Lung microvascular endothelial cell (primary cell): ENCODE results near the gene DCUN1D3. TPM values are rescaled to one million over a fixed set of nuclear protein-coding genes. Genes with fewer than 3 reads are reported as not detected.
A peak's percentile ranks its signal among the peaks of the same experiment; 100 is the strongest.

Source experiments
- DNase-seq, 2 donors: peaks; one replicate each; pipeline versions ENCODE4 v3.0.0 to v3.0.0-alpha.2; 2010; ENCODE audit warnings: low read depth in 2 of 2
- total RNA-seq: library from RNA; depleted of rRNA; stranded (reverse); fragments of >200 nt; gene quantifications from 2 replicates; pipeline ENCODE4 v1.2.1, GENCODE V29; 2014

DCUN1D3 gene
- total RNA-seq, 1 donor from 2014 or later: 20.8 TPM

DNA sequence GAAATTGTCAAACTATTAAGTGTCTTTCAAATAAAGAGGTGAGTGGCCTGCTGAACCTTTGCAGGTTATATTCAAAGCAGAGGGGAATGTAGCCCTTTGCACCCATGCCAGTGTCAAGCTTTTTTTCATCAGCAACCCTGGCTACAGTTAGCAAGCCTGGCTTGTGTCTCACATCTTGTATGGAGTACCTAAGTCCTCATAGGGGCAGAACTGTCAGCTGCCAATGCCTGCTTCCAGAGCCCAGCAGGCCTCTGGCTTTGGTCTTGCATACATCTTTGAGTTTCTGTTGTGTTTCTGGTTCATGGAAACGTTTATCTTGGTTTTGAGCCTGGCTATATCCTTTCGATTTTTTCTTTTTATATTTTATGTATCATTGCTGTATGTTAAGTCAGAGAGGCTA lies 67.1 kb downstream of the DCUN1D3 start:
- no peak for DNase-seq

DNA sequence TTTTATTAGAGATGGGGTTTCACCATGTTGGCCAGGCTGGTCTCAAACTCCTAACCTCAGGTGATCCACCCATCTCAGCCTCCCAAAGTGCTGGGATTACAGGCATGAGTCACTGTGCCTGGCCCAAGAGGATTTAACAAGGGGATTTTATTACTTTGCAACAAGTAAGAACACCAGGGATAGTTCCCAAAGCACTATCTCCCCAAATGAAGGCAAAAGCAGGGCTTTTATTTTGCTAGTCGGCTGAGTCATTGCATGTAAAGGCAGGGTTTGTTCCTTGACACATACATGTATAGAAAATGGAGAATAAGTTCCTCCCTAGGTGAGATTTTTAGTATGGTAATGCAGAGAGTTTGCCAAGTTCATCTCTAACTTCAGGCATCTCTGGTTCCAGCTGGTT lies 69.8 kb downstream of the DCUN1D3 start:
- no peak for DNase-seq

DNA sequence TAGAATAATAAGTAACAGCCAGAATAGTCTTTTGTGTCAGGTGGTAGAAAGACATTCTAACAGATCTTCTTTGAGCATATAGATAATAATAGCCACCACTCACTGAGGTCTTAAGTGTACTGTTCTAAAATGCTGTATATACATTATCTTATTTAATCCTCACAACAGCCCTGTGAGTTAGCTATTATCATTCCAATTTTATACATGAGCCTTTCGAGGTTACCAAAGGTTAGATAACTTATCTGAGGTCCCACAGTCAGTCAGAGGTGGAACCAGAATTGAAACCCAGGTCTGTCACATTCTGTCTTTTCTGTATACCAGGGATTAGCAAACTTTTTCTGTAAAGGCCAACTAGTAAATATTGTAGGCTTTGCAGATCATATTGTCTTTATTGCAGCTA lies 70.6 kb downstream of the DCUN1D3 start:
- no peak for DNase-seq

DNA sequence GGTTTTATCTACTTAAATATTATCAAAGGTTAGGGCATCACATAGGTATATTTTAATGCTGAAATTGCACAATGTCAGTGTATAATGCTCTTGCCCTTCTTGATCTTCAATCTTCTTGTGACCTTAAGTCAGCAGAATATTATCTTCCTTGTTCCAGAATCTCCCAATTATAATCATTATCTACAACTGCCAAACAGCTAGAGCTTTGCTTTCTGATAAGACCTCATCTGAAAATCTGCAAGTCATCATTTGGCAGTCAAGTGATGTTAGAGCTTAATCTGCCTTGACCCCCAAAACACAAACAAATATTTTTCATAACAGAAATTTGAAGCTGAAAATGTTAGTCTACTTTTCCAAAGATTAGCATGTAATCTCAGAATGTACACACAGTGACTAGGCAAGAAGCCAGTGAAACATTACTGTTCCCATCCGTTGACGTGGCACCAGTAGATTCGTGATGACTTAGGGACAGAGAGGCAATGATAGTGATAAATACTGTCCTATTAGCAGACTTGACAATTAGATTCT lies 74.1 kb downstream of the DCUN1D3 start:
- no peak for DNase-seq

DNA sequence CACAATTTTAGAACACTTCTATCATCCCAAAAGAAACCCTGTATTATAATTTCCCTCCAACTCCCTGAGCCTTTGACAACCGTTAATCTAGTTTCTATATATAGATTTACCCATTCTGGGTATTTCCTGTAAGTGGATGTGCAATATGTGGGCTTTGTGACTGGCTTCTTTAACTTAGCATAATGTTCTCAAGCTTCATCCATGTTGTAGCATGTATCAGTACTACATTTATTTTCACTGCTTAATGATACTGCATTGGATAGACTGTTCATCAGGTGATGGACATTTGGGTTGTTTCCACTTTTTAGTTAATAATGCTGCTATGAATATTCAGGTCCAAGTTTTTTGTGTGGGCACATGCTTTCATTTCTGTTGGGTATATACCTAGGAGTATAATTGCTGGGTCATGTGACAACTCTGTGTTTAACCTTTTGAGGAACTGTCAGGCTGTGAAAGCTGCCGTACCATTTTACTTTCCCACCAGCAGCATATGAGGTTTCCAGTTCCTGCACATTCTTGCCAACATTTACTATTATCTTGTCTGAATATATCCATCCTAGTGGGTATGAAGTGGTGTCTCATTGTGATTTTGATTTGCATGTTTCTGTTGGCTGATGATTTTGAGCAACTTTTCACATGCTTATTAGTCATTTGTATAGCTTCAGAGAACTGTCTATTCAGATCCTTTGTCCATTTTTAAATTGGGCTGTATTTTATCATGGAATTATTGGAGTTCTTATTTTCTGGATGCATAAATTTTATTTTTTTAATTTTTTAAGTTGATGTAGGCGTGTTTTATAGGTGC lies 77.4 kb downstream of the DCUN1D3 start:
- no peak for DNase-seq

DNA sequence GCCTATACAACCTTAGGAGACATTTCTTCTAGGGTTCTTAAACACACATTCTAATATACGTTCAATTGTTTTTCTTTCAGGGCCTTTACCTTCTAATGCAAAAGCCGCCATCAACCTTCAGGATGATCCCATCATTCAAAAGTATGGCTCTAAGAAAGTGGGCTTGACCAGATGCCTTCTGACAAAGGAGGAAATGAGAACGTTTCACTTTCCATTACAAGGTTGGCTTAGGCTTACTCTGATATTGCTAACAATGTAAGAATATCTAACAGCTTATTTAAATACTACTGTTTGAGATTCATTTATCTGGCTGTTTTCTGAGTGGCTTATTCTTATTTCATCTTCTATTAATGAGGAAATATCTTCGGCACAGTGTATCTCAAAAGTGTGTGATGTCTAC lies 78.5 kb downstream of the DCUN1D3 start:
- DNase-seq: no peak

DNA sequence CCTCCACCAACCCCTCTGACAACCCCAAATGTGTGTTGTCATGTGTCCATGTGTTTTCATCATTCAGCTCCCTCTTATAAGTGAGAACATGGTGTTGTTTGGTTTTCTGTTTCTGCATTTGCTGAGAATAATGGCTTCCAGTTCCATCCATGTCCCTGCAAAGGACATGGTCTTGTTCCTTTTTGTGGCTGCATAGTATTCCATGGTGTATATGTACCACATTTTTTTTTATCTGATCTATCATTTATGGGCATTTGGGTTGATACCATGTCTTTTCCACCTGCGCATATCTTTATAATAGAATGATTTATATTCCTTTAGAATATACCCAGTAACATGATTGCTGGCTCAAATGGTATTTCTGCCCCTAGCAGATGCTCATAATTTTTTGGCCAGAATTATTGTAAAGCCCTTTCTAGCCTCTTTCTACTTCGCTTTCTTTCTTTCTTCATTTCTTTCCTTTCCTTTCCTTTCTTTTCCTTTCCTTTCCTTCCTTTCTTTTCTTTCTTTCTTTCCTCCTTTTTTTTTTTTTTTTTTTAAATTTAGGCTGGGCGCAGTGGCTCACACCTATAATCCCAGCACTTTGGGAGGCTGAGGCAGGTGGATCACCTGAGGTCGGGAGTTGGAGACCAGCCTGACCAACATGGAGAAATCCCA lies 81.1 kb downstream of the DCUN1D3 start:
- DNase-seq: no peak

DNA sequence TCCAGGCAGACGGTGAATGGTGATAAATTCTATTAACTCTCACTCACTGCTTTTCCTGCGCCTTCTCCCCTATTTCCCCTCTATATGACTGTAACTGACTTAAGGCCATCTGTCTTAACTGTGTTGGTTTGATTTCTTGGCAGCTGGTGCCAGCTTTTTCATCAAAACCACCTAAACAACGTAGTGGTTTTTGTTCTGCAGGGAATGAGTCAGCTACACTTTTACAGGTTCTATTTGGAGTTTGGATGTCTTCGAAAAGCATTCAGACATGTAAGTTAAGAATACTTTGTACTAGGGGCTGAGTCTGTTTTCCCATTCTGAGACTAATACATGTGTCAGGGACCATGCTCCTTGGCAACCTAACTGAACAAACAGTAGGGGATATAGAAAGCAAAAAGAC lies 85.4 kb downstream of the DCUN1D3 start:
- peak in 1 of 2 donors; percentile 88 for DNase-seq

DNA sequence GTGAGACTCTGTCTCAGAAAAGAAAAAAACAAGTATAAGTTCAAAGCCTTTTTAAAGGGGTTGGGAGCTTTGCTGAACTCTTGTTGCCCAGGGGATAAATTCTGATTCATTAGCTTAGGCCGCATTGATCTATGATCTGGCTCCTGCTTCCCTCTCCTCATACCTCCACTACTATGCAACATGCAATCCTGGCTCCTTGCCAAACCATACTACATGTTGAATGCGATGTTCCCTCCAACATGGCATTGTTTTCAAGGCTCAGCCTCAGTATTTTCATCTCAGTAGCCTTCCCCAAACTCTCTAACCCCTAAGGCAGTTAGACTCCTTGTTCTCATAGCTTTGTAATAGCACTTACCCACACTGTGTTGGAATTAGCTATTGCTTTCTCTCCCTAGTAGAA lies 87.6 kb downstream of the DCUN1D3 start:
- no peak for DNase-seq

DNA sequence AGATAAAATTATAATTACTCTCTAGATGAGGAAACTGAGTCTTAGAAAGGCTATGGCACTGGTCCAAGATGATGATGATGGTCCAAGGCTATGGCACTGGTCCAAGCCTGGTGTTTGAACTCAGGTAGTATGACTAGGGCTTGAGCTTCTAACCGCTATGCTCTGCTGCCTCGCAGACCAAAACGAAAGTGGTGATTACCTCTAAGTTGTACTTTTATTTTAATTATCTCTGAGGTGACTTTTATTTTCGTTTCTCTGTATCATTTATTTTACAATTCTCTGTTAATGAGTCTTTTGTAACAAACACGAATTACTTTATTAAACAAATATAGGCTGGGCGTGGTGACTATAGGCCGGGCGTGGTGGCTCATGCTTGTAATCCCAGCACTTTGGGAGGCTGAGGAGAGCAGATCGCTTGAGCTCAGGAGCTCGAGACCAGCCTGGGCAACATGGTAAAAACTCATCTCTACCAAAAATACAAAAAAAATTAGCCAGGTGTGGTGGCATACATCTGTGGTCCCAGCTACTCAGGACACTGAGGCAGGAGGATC lies 88.2 kb downstream of the DCUN1D3 start:
- DNase-seq: no peak

DNA sequence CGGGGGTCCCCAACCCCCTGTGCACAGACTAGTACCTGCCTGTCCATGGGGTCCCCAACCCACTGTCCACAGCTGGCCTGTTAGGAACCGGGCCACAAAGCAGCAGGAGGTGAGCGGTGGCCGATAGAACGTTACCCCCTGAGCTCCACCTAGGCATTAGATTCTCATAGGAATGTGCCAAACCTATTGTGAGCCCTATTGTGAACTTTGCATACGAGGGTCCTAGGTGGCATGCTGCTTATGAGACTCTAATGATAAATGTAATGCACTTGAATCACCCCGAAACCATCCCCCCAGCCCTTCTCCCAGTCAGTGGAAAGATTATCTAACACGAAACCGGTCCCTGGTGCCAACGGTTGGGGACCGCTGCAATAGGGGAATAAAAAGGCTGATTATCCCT lies 92.3 kb downstream of the DCUN1D3 start:
- no peak for DNase-seq

DNA sequence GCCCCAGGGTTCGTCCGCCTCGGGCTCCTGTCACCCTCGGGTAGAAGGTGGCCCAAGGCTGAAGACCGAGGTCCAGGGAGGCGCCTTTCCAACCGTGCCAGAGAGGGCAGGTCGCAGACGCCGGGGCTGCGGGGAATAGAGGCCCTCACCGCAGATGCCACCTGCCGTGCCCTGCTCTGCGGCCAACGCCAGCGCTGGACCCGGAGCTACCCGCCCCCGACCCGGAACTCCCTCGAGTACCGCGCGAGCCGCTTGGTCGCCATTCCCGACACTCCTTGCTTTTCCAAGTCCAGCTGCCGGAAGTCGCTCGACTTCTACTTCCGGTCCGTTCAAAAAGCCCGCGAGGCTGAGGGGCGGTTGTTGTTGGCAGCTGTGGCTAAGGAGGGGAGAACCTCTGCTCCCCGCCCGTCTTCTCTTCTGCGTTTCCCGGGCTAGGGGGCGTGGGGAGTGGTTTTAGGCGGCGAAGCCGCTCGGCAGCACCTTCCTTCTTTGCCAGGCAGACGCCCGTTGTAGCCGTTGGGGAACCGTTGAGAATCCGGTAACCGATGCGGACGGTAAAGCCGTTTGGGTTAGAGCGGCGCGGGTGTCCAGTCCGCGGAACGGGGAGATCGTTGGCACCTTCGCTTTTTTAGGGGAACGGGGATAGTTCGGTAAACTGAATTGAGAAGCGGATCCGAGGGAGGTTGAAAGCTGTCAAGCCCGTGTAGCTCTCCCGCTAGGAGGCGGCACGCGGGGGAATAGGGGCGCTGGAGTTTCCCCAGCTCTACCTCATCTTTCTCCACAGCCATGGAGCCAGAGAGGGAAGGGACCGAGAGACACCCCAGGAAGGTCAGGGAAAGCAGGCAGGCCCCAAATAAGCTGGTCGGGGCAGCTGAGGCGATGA lies 93.7 kb downstream of the DCUN1D3 start, which contains the start of the genes ERI2 and REXO5:
Gene ERI2 (minus strand): TSS at position 305 of the 883 bp plus-strand sequence. CDS start 42 bp downstream, at position 263.
Gene REXO5 (plus strand): TSS at position 360 of the 883 bp plus-strand sequence. CDS start 427 bp downstream, at position 787.
- DNase-seq: peak; percentile 86 to 96

DNA sequence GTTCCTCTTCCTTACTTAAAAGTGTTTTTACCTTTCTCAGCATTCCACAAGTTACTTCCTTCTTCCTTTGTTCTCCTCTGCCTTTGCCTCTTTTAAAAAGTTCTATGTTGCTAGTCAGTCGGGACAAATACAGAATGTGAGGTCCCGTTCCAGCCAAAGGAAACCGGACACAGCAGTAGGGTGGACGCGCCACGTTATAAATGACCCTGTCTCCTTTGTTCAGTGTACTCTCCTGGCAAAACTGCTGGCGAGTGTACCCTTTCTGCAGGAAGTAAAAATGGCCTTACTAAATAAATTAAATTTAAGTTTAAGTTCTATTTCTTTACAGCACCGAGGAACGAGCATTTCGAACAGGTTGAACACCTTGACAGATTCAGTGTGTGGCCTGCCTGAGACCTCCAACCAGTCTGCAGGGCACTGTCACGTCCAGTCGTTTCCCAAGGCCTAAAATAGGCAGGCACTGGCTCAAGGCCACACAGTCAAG lies 94.4 kb downstream of the DCUN1D3 start:
- DNase-seq: peak; percentile 38 to 69

Other genes starting within 250 kb of the DCUN1D3 start
- gene ACSM1, start 202.7 kb downstream of the DCUN1D3 start, total RNA-seq: not detected in 2 replicates
- 44.5 and 68.1 TPM in 2 replicates for gene THUMPD1, start 158.5 kb downstream of the DCUN1D3 start, total RNA-seq
- gene ACSM3, start 136.3 kb downstream of the DCUN1D3 start, total RNA-seq: 0.22 TPM in 1 of 2 replicates, not detected in the other
- 11.6 and 13.7 TPM in 2 replicates for gene ERI2, start 93.9 kb downstream of the DCUN1D3 start, total RNA-seq
- 2.2 and 2.4 TPM in 2 replicates for gene REXO5, start 93.8 kb downstream of the DCUN1D3 start, total RNA-seq
- gene LYRM1, start 413 bp upstream of the DCUN1D3 start, total RNA-seq: 39.2 and 47.2 TPM in 2 replicates